ENCODE results near the gene PLEKHM2. TPM values are rescaled to one million over a fixed set of nuclear protein-coding genes. Genes with fewer than 3 reads are reported as not detected.

Gene PLEKHM2
- total RNA-seq, 1 experiment from 2014 or later = 38.5 TPM

- no peak overlapping the region for H3K27ac ChIP-seq (ENCODE audit: low read depth, low read length)
- no peak overlapping the region for H3K4me2 ChIP-seq (ENCODE audit: low read length)
- no TSS peak for BruUV-seq (replicated peaks)
- no peaks in the 10 kb centered on the region for H4K20me1 ChIP-seq (ENCODE audit: insufficient read depth)
- peaks cover 3 to 10% of the 10 kb centered on the region in 2 experiments; a peak in 3 of 4 replicates for H3K4me1 ChIP-seq (ENCODE audit: control insufficient read depth in 1 of 2, insufficient read depth in 2 of 2, low read length in 2 of 2)
- no peak overlapping the region for H2AFZ ChIP-seq (ENCODE audit: low read depth, low read length, poor library complexity, severe bottlenecking)
- ChIA-PET POLR2A (interaction anchor here (0.7 kb wide), 1 partner anchor 16 kb away, joined by 3 read pairs; no protein-coding TSS in a partner anchor), RAD21 (ENCODE audit: low non-redundant PET in 1 of 2, low total read pairs in 2 of 2, uncharacterized antibody in 2 of 2, unreplicated experiment in 2 of 2) (no interaction called here), CTCF (no interaction called here)
- no peaks in the 10 kb centered on the region for H3K79me2 ChIP-seq (ENCODE audit: insufficient read depth, low read length)
- TF ChIP-seq JUND (IDR thresholded peaks at IDR 0.05) (no peak), SIN3A (IDR thresholded peaks at IDR 0.05; ENCODE audit: low read depth) (no peak), ZNF274 (IDR thresholded peaks at IDR 0.05; ENCODE audit: low read depth, low read length) (no peak), RAD21 (IDR thresholded peaks at IDR 0.05; ENCODE audit: low read depth) (no peak), EGR1 (IDR thresholded peaks at IDR 0.05; ENCODE audit: low read depth) (no peak), YY1 (IDR thresholded peaks at IDR 0.05; ENCODE audit: extremely low read depth, insufficient replicate concordance, low read depth, low read length) (no peak), SP1 (IDR thresholded peaks at IDR 0.05; ENCODE audit: low read depth) (no peak), SRF (IDR thresholded peaks at IDR 0.05; ENCODE audit: low read depth) (no peak), ELF1 (IDR thresholded peaks at IDR 0.05; ENCODE audit: borderline replicate concordance, low read depth) (no peak), ATF3 (IDR thresholded peaks at IDR 0.05) (no peak), MAX (IDR thresholded peaks at IDR 0.05) (no peak), CBX3 (IDR thresholded peaks at IDR 0.05; ENCODE audit: low read depth) (no peak), FOSL1 (IDR thresholded peaks at IDR 0.05; ENCODE audit: low read depth) (no peak), EZH2phosphoT487 (IDR thresholded peaks at IDR 0.05; ENCODE audit: borderline replicate concordance) (no peak), EZH2 (IDR thresholded peaks at IDR 0.05) (no peak), POLR2AphosphoS5 (IDR thresholded peaks at IDR 0.05; ENCODE audit: low read depth, low read length) (no peak), CEBPB (IDR thresholded peaks at IDR 0.05; ENCODE audit: low read depth) (no peak)
- TF ChIP-seq, protein P1, sequence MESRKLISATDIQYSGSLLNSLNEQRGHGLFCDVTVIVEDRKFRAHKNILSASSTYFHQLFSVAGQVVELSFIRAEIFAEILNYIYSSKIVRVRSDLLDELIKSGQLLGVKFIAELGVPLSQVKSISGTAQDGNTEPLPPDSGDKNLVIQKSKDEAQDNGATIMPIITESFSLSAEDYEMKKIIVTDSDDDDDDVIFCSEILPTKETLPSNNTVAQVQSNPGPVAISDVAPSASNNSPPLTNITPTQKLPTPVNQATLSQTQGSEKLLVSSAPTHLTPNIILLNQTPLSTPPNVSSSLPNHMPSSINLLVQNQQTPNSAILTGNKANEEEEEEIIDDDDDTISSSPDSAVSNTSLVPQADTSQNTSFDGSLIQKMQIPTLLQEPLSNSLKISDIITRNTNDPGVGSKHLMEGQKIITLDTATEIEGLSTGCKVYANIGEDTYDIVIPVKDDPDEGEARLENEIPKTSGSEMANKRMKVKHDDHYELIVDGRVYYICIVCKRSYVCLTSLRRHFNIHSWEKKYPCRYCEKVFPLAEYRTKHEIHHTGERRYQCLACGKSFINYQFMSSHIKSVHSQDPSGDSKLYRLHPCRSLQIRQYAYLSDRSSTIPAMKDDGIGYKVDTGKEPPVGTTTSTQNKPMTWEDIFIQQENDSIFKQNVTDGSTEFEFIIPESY (IDR thresholded peaks at IDR 0.05; ENCODE audit: extremely low read depth, insufficient replicate concordance, low read length) = no peak
- TF ChIP-seq, protein P2, sequence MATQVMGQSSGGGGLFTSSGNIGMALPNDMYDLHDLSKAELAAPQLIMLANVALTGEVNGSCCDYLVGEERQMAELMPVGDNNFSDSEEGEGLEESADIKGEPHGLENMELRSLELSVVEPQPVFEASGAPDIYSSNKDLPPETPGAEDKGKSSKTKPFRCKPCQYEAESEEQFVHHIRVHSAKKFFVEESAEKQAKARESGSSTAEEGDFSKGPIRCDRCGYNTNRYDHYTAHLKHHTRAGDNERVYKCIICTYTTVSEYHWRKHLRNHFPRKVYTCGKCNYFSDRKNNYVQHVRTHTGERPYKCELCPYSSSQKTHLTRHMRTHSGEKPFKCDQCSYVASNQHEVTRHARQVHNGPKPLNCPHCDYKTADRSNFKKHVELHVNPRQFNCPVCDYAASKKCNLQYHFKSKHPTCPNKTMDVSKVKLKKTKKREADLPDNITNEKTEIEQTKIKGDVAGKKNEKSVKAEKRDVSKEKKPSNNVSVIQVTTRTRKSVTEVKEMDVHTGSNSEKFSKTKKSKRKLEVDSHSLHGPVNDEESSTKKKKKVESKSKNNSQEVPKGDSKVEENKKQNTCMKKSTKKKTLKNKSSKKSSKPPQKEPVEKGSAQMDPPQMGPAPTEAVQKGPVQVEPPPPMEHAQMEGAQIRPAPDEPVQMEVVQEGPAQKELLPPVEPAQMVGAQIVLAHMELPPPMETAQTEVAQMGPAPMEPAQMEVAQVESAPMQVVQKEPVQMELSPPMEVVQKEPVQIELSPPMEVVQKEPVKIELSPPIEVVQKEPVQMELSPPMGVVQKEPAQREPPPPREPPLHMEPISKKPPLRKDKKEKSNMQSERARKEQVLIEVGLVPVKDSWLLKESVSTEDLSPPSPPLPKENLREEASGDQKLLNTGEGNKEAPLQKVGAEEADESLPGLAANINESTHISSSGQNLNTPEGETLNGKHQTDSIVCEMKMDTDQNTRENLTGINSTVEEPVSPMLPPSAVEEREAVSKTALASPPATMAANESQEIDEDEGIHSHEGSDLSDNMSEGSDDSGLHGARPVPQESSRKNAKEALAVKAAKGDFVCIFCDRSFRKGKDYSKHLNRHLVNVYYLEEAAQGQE (IDR thresholded peaks at IDR 0.05; ENCODE audit: low read depth) = no peak
- no peaks in the 10 kb centered on the region for H3K27me3 ChIP-seq (ENCODE audit: insufficient read depth, low read length)
- ATAC-seq = no peak
- no peaks in the 10 kb centered on the region for H3K9me3 ChIP-seq (ENCODE audit: control insufficient read depth in 1 of 2, insufficient read depth in 1 of 2, low read depth in 1 of 2, low read length in 2 of 2)
- H3K9me2 ChIP-seq (ENCODE audit: insufficient read depth) = no peaks in the 10 kb centered on the region
- intact Hi-C loops (cut with micrococcal nuclease) = no loop called here
- no peak overlapping the region for H3K9ac ChIP-seq (ENCODE audit: low read length)
- H3K4me3 ChIP-seq (replicated peaks in 1 of 2; ENCODE audit: low read depth in 1 of 2, low read length in 2 of 2) = no peak overlapping the region
- DNase-seq (ENCODE audit: low read depth, low spot score) = no peak
- H3K36me3 ChIP-seq (ENCODE audit: control insufficient read depth in 1 of 2, insufficient read depth in 2 of 2, low read length in 2 of 2) = no peaks in the 10 kb centered on the region
Observed at GRCh38 chr1:15744122-15744679, 60.1 kb downstream of the PLEKHM2 start.

Measured in HCT116 (cell line).